Liver (tissue), 9 donors: ENCODE measurements around the gene WDFY3. TPM values are rescaled to one million over a fixed set of nuclear protein-coding genes. Genes with fewer than 3 reads are reported as not detected.

Experiments
- DNase-seq: peaks from one replicate; pipeline ENCODE4 v3.0.0-alpha.2; 2017; ENCODE audit warnings: low spot score
- H3K27ac ChIP-seq, 2 donors: one replicate each; pipeline ENCODE4 v1.7.0; 2013; ENCODE audit warnings: inconsistent platforms in 2 of 2, low read length in 2 of 2, control low read depth in 1 of 2, low read depth in 1 of 2, mild to moderate bottlenecking in 1 of 2
- H3K27me3 ChIP-seq, 4 donors: one replicate each; pipeline versions ENCODE4 v1.6.1 to v1.7.0; 2013; ENCODE audit warnings: low read length in 3 of 4, inconsistent platforms in 1 of 4, mild to moderate bottlenecking in 1 of 4, moderate library complexity in 1 of 4; ENCODE audit not compliant: control insufficient read depth in 4 of 4, insufficient read depth in 4 of 4
- H3K36me3 ChIP-seq, 4 donors: one replicate each; pipeline versions ENCODE4 v1.6.1 to v1.7.0; 2013; ENCODE audit warnings: low read length in 3 of 4, mild to moderate bottlenecking in 3 of 4, low read depth in 1 of 4, moderate library complexity in 1 of 4; ENCODE audit not compliant: control insufficient read depth in 4 of 4, insufficient read depth in 3 of 4
- H3K4me1 ChIP-seq, 4 donors: one replicate each; pipeline versions ENCODE4 v1.6.1 to v1.7.0; 2013; ENCODE audit warnings: low read length in 3 of 4, mild to moderate bottlenecking in 3 of 4, moderate library complexity in 1 of 4; ENCODE audit not compliant: control insufficient read depth in 4 of 4, insufficient read depth in 4 of 4
- H3K4me3 ChIP-seq, 3 donors: one replicate each; pipeline versions ENCODE4 v1.6.1 to v1.7.0; 2013; ENCODE audit warnings: low read length in 3 of 3, control low read depth in 1 of 3, low read depth in 1 of 3, mild to moderate bottlenecking in 1 of 3
- H3K9ac ChIP-seq, 2 donors: one replicate each; pipeline ENCODE4 v1.7.0; 2013; ENCODE audit warnings: low read length in 2 of 2, mild to moderate bottlenecking in 2 of 2, moderate library complexity in 2 of 2, control low read depth in 1 of 2, low read depth in 1 of 2
- H3K9me3 ChIP-seq, 4 donors: one replicate each; pipeline versions ENCODE4 v1.6.1 to v1.7.0; 2013; ENCODE audit warnings: low read length in 3 of 4; ENCODE audit not compliant: control insufficient read depth in 4 of 4
- CTCF ChIP-seq: fragments of 150-350 bp; IDR thresholded peaks from 2 replicates; pipeline ENCODE4 v1.5.1; 2017; ENCODE audit warnings: improper control_type of control experiment, low read depth, low read length; ENCODE audit not compliant: missing input control
- EGR1 ChIP-seq, 2 donors: IDR thresholded peaks; 2 replicates each; pipeline ENCODE4 v1.6.1; 2016 to 2018; ENCODE audit warnings: antibody characterized with exemption in 2 of 2, low read depth in 2 of 2
- FOXA1 ChIP-seq: IDR thresholded peaks from 2 replicates; pipeline ENCODE4 v1.6.1; 2016; ENCODE audit warnings: antibody characterized with exemption
- FOXA2 ChIP-seq: IDR thresholded peaks from 2 replicates; pipeline ENCODE4 v1.6.1; 2016; ENCODE audit warnings: antibody characterized with exemption
- GABPA ChIP-seq, 2 donors: IDR thresholded peaks in 1 of 2; conservative IDR thresholded peaks in 1 of 2; 2 replicates each; pipeline ENCODE4 v1.6.1; 2016; ENCODE audit warnings: antibody characterized with exemption in 2 of 2, mild to moderate bottlenecking in 1 of 2, moderate library complexity in 1 of 2
- HNF4A ChIP-seq, 2 donors: conservative IDR thresholded peaks; 2 replicates each; pipeline ENCODE4 v1.6.1; 2016; ENCODE audit warnings: antibody characterized with exemption in 2 of 2, mild to moderate bottlenecking in 2 of 2
- HNF4G ChIP-seq: IDR thresholded peaks from 2 replicates; pipeline ENCODE4 v1.6.1; 2016; ENCODE audit warnings: antibody characterized with exemption
- JUND ChIP-seq, 2 donors: IDR thresholded peaks; 2 replicates each; pipeline ENCODE4 v1.6.1; 2016; ENCODE audit warnings: antibody characterized with exemption in 2 of 2
- NR2F2 ChIP-seq: IDR thresholded peaks from 2 replicates; pipeline ENCODE4 v1.6.1; 2016; ENCODE audit warnings: antibody characterized with exemption
- RAD21 ChIP-seq, 2 donors: IDR thresholded peaks; 2 replicates each; pipeline ENCODE4 v1.6.1; 2016; ENCODE audit warnings: antibody characterized with exemption in 2 of 2, mild to moderate bottlenecking in 2 of 2
- RXRA ChIP-seq, 2 donors: IDR thresholded peaks; 2 replicates each; pipeline ENCODE4 v1.6.1; 2017 to 2018; ENCODE audit warnings: antibody characterized with exemption in 2 of 2, mild to moderate bottlenecking in 1 of 2
- SP1 ChIP-seq: IDR thresholded peaks from 2 replicates; pipeline ENCODE4 v1.6.1; 2018; ENCODE audit warnings: antibody characterized with exemption, mild to moderate bottlenecking
- TAF1 ChIP-seq: conservative IDR thresholded peaks from 2 replicates; pipeline ENCODE4 v1.6.1; 2016; ENCODE audit warnings: antibody characterized with exemption, mild to moderate bottlenecking
- YY1 ChIP-seq: IDR thresholded peaks from 2 replicates; pipeline ENCODE4 v1.6.1; 2016; ENCODE audit warnings: antibody characterized with exemption, mild to moderate bottlenecking
- ZBTB33 ChIP-seq: IDR thresholded peaks from 2 replicates; pipeline ENCODE4 v1.6.1; 2016; ENCODE audit warnings: antibody characterized with exemption
- polyA plus RNA-seq, 2 donors: library from polyadenylated mRNA; stranded (reverse) in 1 of 2; unstranded in 1 of 2; fragments of 200-250 nt in 1 of 2; fragments of >200 nt in 1 of 2; fragmentation: Nextera tagmentation in 1 of 2; extraction: Ambion mirVana in 1 of 2; gene quantifications; one replicate each; pipeline versions ENCODE4 v1.2.1 to v1.2.3, GENCODE V29; 2013 to 2015
- total RNA-seq, 2 donors: library from RNA; depleted of rRNA; stranded (reverse); fragments of >200 nt; gene quantifications; one replicate each; pipeline ENCODE4 v1.2.3, GENCODE V29; 2014
- TF ChIP-seq, protein P1 (sequence below): IDR thresholded peaks from 2 replicates; pipeline ENCODE4 v1.6.1; 2016; ENCODE audit warnings: antibody characterized with exemption
- TF ChIP-seq, protein P2 (sequence below): IDR thresholded peaks from 2 replicates; pipeline ENCODE4 v1.6.1; 2016; ENCODE audit warnings: antibody characterized with exemption
- donor health status: healthy.
- donor health status: healthy.
- donor health status: healthy.
- donor health status: healthy.
- donor health status: healthy.

WDFY3 gene
- total and polyA plus RNA-seq, 4 donors, result 3.2 to 50.5 (median 19.2) TPM

- TF ChIP-seq FOXA1, result no peak
- no peak for TF ChIP-seq EGR1 (IDR thresholded peaks at IDR 0.05; ENCODE audit: low read depth in 2 of 2)
- no peak for TF ChIP-seq FOXA2
- no peak for TF ChIP-seq GABPA (IDR thresholded peaks at IDR 0.05 in 1 of 2, conservative IDR thresholded peaks at IDR 0.05 in 1 of 2)
- TF ChIP-seq ZBTB33, result no peak
- no peak for TF ChIP-seq RXRA (IDR thresholded peaks at IDR 0.05)
- TF ChIP-seq HNF4G, result no peak
- no peak for TF ChIP-seq YY1
- TF ChIP-seq NR2F2, result no peak
- TF ChIP-seq TAF1, result no peak
- TF ChIP-seq HNF4A (conservative IDR thresholded peaks at IDR 0.05), result no peak
- no peak for TF ChIP-seq RAD21 (IDR thresholded peaks at IDR 0.05)
- no peak for TF ChIP-seq SP1
- Histone ChIP-seq H3K36me3 (no peaks in the 10 kb centered on the region), H3K4me1 (no peaks in the 10 kb centered on the region), H3K27me3 (no peaks in the 10 kb centered on the region), H3K9ac (no peak overlapping the region), H3K9me3 (no peaks in the 10 kb centered on the region), H3K4me3 (no peak overlapping the region), H3K27ac (no peak overlapping the region)
- DNase-seq, result no peak
Observed at GRCh38 chr4:84977396-84977795, 10.9 kb upstream of the WDFY3 start.

DNA sequence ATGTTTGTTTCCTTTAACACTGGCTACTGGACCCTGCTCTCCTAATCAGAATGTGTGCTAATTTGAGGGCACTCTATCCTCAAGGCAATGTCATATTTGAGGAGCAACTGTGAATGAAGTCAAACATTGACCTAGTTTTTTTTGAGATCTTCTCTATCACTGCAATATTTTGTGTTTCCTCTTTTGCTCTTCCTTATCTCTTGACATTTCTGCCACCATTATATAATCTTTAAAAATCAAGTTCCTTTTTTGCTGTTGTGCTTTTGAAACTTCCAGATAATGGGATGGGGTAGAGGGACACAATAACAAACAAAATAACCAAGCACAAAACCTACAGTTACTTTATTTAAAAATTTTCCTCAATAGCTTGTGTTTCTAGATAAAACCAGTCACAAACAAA is 7.4 kb upstream of the WDFY3 start:
- Histone ChIP-seq H3K36me3 (no peaks in the 10 kb centered on the region), H3K9me3 (no peaks in the 10 kb centered on the region), H3K4me3 (no peak overlapping the region), H3K27me3 (no peaks in the 10 kb centered on the region), H3K27ac (no peak overlapping the region), H3K9ac (no peak overlapping the region), H3K4me1 (peaks cover 0 to 3% (median 0%) of the 10 kb centered on the region in 4 donors)
- no peak for DNase-seq
- TF ChIP-seq RXRA (IDR thresholded peaks at IDR 0.05), result no peak
- TF ChIP-seq GABPA (IDR thresholded peaks at IDR 0.05 in 1 of 2, conservative IDR thresholded peaks at IDR 0.05 in 1 of 2), result no peak
- TF ChIP-seq ZBTB33, result no peak
- TF ChIP-seq FOXA1, result no peak
- TF ChIP-seq NR2F2, result no peak
- TF ChIP-seq, protein P1, sequence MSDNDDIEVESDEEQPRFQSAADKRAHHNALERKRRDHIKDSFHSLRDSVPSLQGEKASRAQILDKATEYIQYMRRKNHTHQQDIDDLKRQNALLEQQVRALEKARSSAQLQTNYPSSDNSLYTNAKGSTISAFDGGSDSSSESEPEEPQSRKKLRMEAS, result no peak
- no peak for TF ChIP-seq EGR1 (IDR thresholded peaks at IDR 0.05; ENCODE audit: low read depth in 2 of 2)
- TF ChIP-seq HNF4A (conservative IDR thresholded peaks at IDR 0.05), result no peak
- TF ChIP-seq CTCF, result no peak
- TF ChIP-seq YY1, result no peak
- no peak for TF ChIP-seq FOXA2
- TF ChIP-seq RAD21 (IDR thresholded peaks at IDR 0.05), result no peak
- TF ChIP-seq, protein P2, sequence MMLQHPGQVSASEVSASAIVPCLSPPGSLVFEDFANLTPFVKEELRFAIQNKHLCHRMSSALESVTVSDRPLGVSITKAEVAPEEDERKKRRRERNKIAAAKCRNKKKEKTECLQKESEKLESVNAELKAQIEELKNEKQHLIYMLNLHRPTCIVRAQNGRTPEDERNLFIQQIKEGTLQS, result no peak
- TF ChIP-seq SP1, result no peak
- TF ChIP-seq JUND (IDR thresholded peaks at IDR 0.05), result no peak
